Body of pancreas (tissue), 4 donors: ENCODE measurements around the gene ZNF644.
"Not testable (repeated sequence)": the region's sequence is repeated elsewhere in the genome, so short reads cannot be mapped to it uniquely, and the experiment has no call there.

Experiments used
- CTCF ChIP-seq, 7 experiments: fragments of 450-650 bp in 4 of 7; fragments of 200-600 bp in 3 of 7; sonication (generic) in 3 of 7; IDR thresholded peaks; one replicate each; pipeline ENCODE4 v1.5.1; 2016 to 2019; ENCODE audit warnings: antibody characterized with exemption in 7 of 7
- POLR2A ChIP-seq, 3 donors: fragments of 450-650 bp; IDR thresholded peaks; one replicate each; pipeline ENCODE4 v1.6.1; 2016; ENCODE audit warnings: antibody characterized with exemption in 3 of 3, mild to moderate bottlenecking in 2 of 3

GRCh38 chr1:90927674-90928073 lies 94.2 kb downstream of the ZNF644 start:
- TF ChIP-seq CTCF, POLR2A (IDR thresholded peaks at IDR 0.05): not testable (repeated sequence)
